ENCODE measurements around the gene GLT6D1. TPM values are rescaled to one million over a fixed set of nuclear protein-coding genes. Genes with fewer than 3 reads are reported as not detected.

Gene GLT6D1
- total and polyA plus RNA-seq, 2 of the 8 experiments (the other 6 are each of a cell fraction or from before 2014, with no cell fraction given), result 1.3 to 2.1 TPM

- ChIA-PET CTCF (ENCODE audit: partially characterized antibody) (interaction anchor here (1.0 to 1.6 kb wide), 2 partner anchors 10 to 62 kb away, joined by 3 read pairs; no protein-coding TSS in a partner anchor), POLR2A (ENCODE audit: partially characterized antibody) (interaction anchor here (0.9 kb wide), 1 partner anchor 11 kb away, joined by 3 read pairs; no protein-coding TSS in a partner anchor)
- Histone ChIP-seq H2BK120ac (replicated peaks; ENCODE audit: low read depth, low read length) (no peak overlapping the region), H3K14ac (ENCODE audit: insufficient read length) (no peak overlapping the region), H3K9ac (replicated peaks in 1 of 4; ENCODE audit: extremely low read depth in 1 of 4, low read depth in 3 of 4, low read length in 3 of 4) (no peak overlapping the region), H3K23me2 (ENCODE audit: low read depth, low read length) (peaks cover 4% of the 10 kb centered on the region; the same call in 1 of the 2 replicates), H4K8ac (ENCODE audit: extremely low read depth, insufficient read depth, low read length) (no peak overlapping the region; the same call in 1 of the 2 replicates), H3K23ac (ENCODE audit: insufficient read length) (no peak overlapping the region), H3K27me3 (replicated peaks in 1 of 4; ENCODE audit: control insufficient read depth in 3 of 4, extremely low read depth in 1 of 4, insufficient read depth in 3 of 4, low read length in 3 of 4) (no peaks in the 10 kb centered on the region), H2BK20ac (ENCODE audit: low read length) (no peak overlapping the region), H3K4ac (replicated peaks; ENCODE audit: insufficient read length, low read depth, low read length) (no peak overlapping the region), H2BK12ac (ENCODE audit: low read depth, low read length) (no peak overlapping the region), H3K4me2 (ENCODE audit: insufficient read depth in 1 of 2, low read depth in 2 of 2, low read length in 2 of 2) (no peak overlapping the region), H3K36me3 (ENCODE audit: control insufficient read depth in 2 of 4, insufficient read depth in 4 of 4, low read length in 3 of 4) (no peaks in the 10 kb centered on the region; a peak in 1 of 8 replicates), H3K4me1 (replicated peaks in 1 of 4; ENCODE audit: control insufficient read depth in 3 of 4, insufficient read depth in 4 of 4, low read length in 3 of 4) (peaks cover 0 to 1% (median 0%) of the 10 kb centered on the region in 4 experiments; a peak in 1 of 7 replicates), H4K5ac (ENCODE audit: insufficient read length, low read depth, low read length) (no peak overlapping the region), H2AK5ac (ENCODE audit: low read depth, low read length) (no peak overlapping the region), H3K56ac (replicated peaks; ENCODE audit: insufficient read length, low read depth, low read length) (no peak overlapping the region), H2AFZ (ENCODE audit: low read length) (no peak overlapping the region), H3K79me2 (ENCODE audit: control insufficient read depth in 1 of 2, insufficient read depth in 2 of 2, low read length in 2 of 2) (no peaks in the 10 kb centered on the region), H3K18ac (ENCODE audit: extremely low read depth, low read length) (no peak overlapping the region), H3K4me3 (ENCODE audit: extremely low read depth in 1 of 4, insufficient read depth in 2 of 4, low read depth in 3 of 4, low read length in 4 of 4) (no peak overlapping the region), H3K27ac (ENCODE audit: low read depth, low read length) (no peak overlapping the region), H3K79me1 (ENCODE audit: low read depth, low read length) (no peaks in the 10 kb centered on the region), H4K91ac (replicated peaks; ENCODE audit: insufficient read length, low read length) (no peak overlapping the region), H2BK15ac (ENCODE audit: low read length) (no peak overlapping the region), H2BK5ac (ENCODE audit: low read depth, low read length) (no peak overlapping the region), H3K9me3 (ENCODE audit: insufficient read depth in 2 of 2, low read depth in 1 of 2, low read length in 1 of 2) (peaks cover 10 to 14% of the 10 kb centered on the region in 2 experiments), H4K20me1 (replicated peaks in 1 of 2; ENCODE audit: control insufficient read depth in 1 of 2, insufficient read depth in 2 of 2, low read length in 2 of 2) (no peaks in the 10 kb centered on the region)
- DNase-seq (ENCODE audit: low read depth in 1 of 2, low spot score in 2 of 2) (no peak), FAIRE-seq (no peak)
- 84% methylated on average over 13 of the region's 13 CpGs; no CpG with 5 or more reads in 1 of the 2 experiments for WGBS, 2 experiments (ENCODE audit: extremely low coverage in 1 of 2, insufficient coverage in 1 of 2, insufficient read length in 1 of 2, insufficient replicate concordance in 2 of 2, low coverage in 1 of 2, low lambda C conversion rate in 2 of 2, missing lambda C conversion rate in 1 of 2)
- TF ChIP-seq EGR1 (IDR thresholded peaks at IDR 0.05; ENCODE audit: borderline replicate concordance, low read depth, low read length), result no peak
- no peak for TF ChIP-seq SUZ12 (IDR thresholded peaks at IDR 0.05; ENCODE audit: low read length)
- TF ChIP-seq TAF7 (optimal IDR thresholded peaks at IDR 0.05; ENCODE audit: borderline replicate concordance, low read depth, low read length), result no peak
- TF ChIP-seq SRF (IDR thresholded peaks at IDR 0.05; ENCODE audit: low read depth, low read length), result no peak
- no peak for TF ChIP-seq POLR2AphosphoS5 (IDR thresholded peaks at IDR 0.05; ENCODE audit: low read depth, low read length)
- TF ChIP-seq POLR2A (IDR thresholded peaks at IDR 0.05; ENCODE audit: control extremely low read depth in 1 of 2, low read depth in 2 of 2, low read length in 2 of 2), result no peak
- no peak for TF ChIP-seq EZH2 (IDR thresholded peaks at IDR 0.05; ENCODE audit: low read depth, low read length, severe bottlenecking)
- TF ChIP-seq SIRT6 (IDR thresholded peaks at IDR 0.05; ENCODE audit: low read length), result no peak
- no peak for TF ChIP-seq SP1 (IDR thresholded peaks at IDR 0.05; ENCODE audit: low read depth, low read length)
- no peak for TF ChIP-seq NANOG (IDR thresholded peaks at IDR 0.05; ENCODE audit: insufficient read depth, low read depth, low read length, poor library complexity, severe bottlenecking)
- TF ChIP-seq CREB1 (IDR thresholded peaks at IDR 0.05), result no peak
- no peak for TF ChIP-seq CHD2 (IDR thresholded peaks at IDR 0.05; ENCODE audit: low read length)
- no peak for TF ChIP-seq MAFK (IDR thresholded peaks at IDR 0.05; ENCODE audit: low read depth, low read length)
Measured at GRCh38 chr9:135610290-135611141, 28.8 kb downstream of the GLT6D1 start.

All from H1 (cell line).